H7 (cell line): ENCODE results near the gene NPHP4. TPM values are rescaled to one million over a fixed set of nuclear protein-coding genes. Genes with fewer than 3 reads are reported as not detected.

Experiments used
- DNase-seq: peaks from one replicate; pipeline ENCODE4 v3.0.0; 2012
- H3K27me3 ChIP-seq: 2 replicates; pipeline ENCODE4 v1.6.0; 2011; ENCODE audit warnings: mild to moderate bottlenecking, low read length; ENCODE audit not compliant: control insufficient read depth, insufficient read depth
- H3K36me3 ChIP-seq: replicated peaks from 2 replicates; pipeline ENCODE4 v1.5.1; 2011; ENCODE audit warnings: low read length; ENCODE audit not compliant: control insufficient read depth, insufficient read depth
- H3K4me3 ChIP-seq: 2 replicates; pipeline ENCODE4 v1.5.1; 2011; ENCODE audit warnings: low read depth, mild to moderate bottlenecking, control low read depth, low read length, moderate library complexity; ENCODE audit not compliant: insufficient read depth
- total RNA-seq: library from RNA; depleted of rRNA; stranded (reverse); fragments of >200 nt; shearing (Covaris generic); gene quantifications from 2 replicates; pipeline ENCODE4 v1.2.3, GENCODE V29; 2014

Gene NPHP4
- total RNA-seq, 1 experiment from 2014 or later = 22.1 TPM

GRCh38 chr1:5967351-5968160 is 24.7 kb downstream of the NPHP4 start:
- Histone ChIP-seq H3K4me3 (no peak overlapping the region), H3K36me3 (no peaks in the 10 kb centered on the region), H3K27me3 (no peaks in the 10 kb centered on the region)
- no peak for DNase-seq

- no peak overlapping the region for H3K4me3 ChIP-seq
- H3K27me3 ChIP-seq = no peaks in the 10 kb centered on the region
- no peak for DNase-seq
These were observed 25.6 kb downstream of the NPHP4 start for GRCh38 chr1:5966543-5967205.

DNA sequence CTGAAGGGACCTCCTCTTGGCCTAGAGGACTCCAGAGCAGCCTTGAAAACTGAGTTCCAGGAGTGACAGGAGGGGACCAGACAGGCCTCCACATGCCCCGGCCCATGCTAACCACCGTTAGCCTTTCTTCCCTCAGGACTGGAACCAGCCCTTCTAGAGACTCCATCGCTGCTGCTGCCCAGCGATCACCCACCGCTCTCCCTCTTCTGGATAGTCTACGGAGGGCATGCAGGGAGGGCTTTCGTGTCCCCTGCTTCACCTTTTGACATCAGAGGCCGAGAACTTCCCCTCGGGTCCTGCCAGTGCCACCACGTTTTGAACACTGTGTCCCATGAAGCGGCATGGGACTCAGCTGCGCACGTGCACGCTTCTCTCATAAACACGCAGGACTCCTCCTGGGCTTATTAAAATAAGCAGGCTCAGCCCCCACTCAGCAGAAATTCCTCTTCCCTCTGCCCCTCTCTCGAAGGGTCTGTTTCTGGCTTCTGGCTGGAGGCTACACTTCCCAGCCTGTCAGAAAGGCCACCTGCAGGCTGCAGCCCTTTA is 26.6 kb downstream of the NPHP4 start:
- no peak for DNase-seq
- Histone ChIP-seq H3K4me3 (no peak overlapping the region), H3K27me3 (no peaks in the 10 kb centered on the region), H3K36me3 (no peaks in the 10 kb centered on the region)

More at GRCh38 chr1:5966543-5967205, 25.6 kb downstream of the NPHP4 start:
- no peaks in the 10 kb centered on the region for H3K36me3 ChIP-seq

GRCh38 chr1:5962265-5963105 is 29.7 kb downstream of the NPHP4 start:
- Histone ChIP-seq H3K4me3 (no peak overlapping the region), H3K27me3 (no peaks in the 10 kb centered on the region), H3K36me3 (no peaks in the 10 kb centered on the region)
- DNase-seq = no peak

GRCh38 chr1:5961601-5962000 is 30.6 kb downstream of the NPHP4 start:
- no peak overlapping the region for H3K4me3 ChIP-seq
- DNase-seq = no peak
- no peaks in the 10 kb centered on the region for H3K36me3 ChIP-seq
- no peaks in the 10 kb centered on the region for H3K27me3 ChIP-seq

DNA sequence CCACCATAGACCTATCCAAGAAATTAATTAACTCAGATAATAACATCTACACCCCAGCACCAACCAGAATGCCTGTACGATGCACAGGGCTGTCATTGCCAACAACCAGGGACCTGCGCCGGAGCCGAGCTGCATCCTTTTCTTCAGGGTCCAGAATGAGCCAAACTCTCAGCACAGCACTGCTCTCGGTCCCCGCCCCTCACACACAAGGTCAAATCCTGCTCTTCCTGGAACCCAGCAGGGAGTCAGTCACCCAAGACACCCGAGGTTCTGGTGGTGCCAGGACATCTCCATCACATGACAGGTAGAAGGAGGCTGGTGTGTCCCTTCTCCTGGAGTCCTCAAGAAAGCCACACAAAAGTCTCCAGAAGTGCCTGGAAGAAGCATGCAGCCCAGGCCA is 31.9 kb downstream of the NPHP4 start:
- no peak overlapping the region for H3K4me3 ChIP-seq
- H3K27me3 ChIP-seq = no peaks in the 10 kb centered on the region
- DNase-seq = no peak
- no peaks in the 10 kb centered on the region for H3K36me3 ChIP-seq

- no peak for DNase-seq
- Histone ChIP-seq H3K36me3 (no peaks in the 10 kb centered on the region), H3K4me3 (no peak overlapping the region), H3K27me3 (no peaks in the 10 kb centered on the region)
These were observed 32.5 kb downstream of the NPHP4 start for GRCh38 chr1:5959667-5960230.

- no peaks in the 10 kb centered on the region for H3K27me3 ChIP-seq
- no peak overlapping the region for H3K4me3 ChIP-seq
- DNase-seq = no peak
- H3K36me3 ChIP-seq = no peaks in the 10 kb centered on the region
These were observed 33.1 kb downstream of the NPHP4 start for GRCh38 chr1:5959087-5959486.

GRCh38 chr1:5956022-5956830 is 36.0 kb downstream of the NPHP4 start:
- H3K36me3 ChIP-seq = no peaks in the 10 kb centered on the region; the same call in 1 of the 2 replicates

DNA sequence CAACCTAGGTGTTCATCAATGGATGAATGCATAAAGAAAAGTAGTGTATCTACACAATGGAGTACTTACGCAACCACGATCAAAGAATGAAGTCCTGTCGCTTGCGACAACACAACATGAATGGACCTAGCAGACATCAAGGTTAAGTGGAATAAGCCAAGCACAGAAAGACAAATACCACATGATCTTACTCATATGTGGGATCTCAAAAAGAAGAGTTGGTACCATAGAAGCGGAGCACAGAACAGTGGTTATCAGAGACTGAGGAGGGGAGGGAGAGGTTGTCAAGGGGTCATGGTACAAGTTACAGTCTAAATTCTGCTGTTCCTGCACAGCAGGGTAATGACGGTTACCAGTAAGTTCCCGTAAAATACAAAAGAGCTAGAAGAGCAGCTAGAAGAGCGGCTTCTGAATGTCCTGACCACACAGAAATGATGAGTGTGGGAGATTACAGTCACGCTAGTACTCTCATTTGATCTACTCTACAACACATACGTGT is 36.7 kb downstream of the NPHP4 start:
- H3K27me3 ChIP-seq = no peaks in the 10 kb centered on the region
- H3K36me3 ChIP-seq = no peaks in the 10 kb centered on the region; the same call in 1 of the 2 replicates
- no peak overlapping the region for H3K4me3 ChIP-seq
- no peak for DNase-seq

More at GRCh38 chr1:5956022-5956830, 36.0 kb downstream of the NPHP4 start:
- Histone ChIP-seq H3K4me3 (no peak overlapping the region), H3K27me3 (no peaks in the 10 kb centered on the region)
- DNase-seq = no peak

- Histone ChIP-seq H3K27me3 (no peaks in the 10 kb centered on the region), H3K4me3 (no peak overlapping the region), H3K36me3 (no peaks in the 10 kb centered on the region; the same call in 1 of the 2 replicates)
- DNase-seq = no peak
These were observed 37.3 kb downstream of the NPHP4 start for GRCh38 chr1:5954964-5955363.

DNA sequence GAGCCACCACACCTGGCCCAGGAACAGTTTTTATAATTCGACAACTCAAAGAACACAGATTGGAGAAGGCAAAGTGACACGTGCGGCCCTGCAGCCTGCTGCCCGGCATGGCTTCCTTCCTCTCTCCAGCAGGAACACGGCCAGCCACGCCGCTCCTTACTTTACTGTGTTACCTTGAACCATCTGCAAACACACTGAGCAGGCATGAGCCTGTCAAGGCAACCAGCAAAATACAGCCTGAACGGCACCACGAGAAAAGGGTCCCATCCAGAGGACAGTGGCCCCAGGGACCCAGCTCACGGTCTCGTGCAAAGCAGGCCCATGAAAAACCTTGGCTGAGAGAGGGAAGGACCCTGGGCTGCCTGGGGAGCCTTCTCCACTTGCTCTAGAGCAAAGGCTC is 38.8 kb downstream of the NPHP4 start:
- no peak overlapping the region for H3K4me3 ChIP-seq
- H3K36me3 ChIP-seq = no peaks in the 10 kb centered on the region; the same call in 1 of the 2 replicates
- no peaks in the 10 kb centered on the region for H3K27me3 ChIP-seq
- DNase-seq = no peak

DNA sequence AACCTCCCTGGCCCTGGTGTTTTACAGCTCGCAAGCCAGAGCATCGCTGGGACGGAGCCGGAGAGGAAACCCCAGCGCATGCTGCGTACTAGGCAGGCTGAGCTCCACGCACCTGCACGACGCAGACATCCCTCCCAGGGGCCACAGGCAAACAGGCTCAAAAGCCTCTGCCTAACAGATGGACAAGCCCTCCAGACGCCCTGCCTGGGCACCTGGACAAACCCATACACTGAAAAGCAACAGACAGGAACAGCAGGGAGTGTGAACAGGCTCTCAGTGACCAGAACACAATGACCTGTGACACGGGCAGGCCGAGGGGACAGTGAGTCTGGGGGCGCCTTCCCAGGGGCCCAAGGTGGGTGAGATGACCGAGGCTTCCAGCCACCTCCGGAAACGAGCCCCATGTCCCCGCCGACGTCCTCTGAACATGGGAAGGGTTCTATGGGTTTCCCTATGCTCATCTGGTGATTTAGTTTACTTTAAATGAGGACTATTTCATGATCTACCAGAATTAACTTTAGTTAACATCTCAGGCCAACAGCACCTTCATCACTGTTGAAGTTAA is 40.3 kb downstream of the NPHP4 start:
- no peaks in the 10 kb centered on the region; the same call in 1 of the 2 replicates for H3K36me3 ChIP-seq
- H3K27me3 ChIP-seq = no peaks in the 10 kb centered on the region
- DNase-seq = no peak
- no peak overlapping the region for H3K4me3 ChIP-seq
